ENCODE results near the gene CEP112.

Gene CEP112

DNA sequence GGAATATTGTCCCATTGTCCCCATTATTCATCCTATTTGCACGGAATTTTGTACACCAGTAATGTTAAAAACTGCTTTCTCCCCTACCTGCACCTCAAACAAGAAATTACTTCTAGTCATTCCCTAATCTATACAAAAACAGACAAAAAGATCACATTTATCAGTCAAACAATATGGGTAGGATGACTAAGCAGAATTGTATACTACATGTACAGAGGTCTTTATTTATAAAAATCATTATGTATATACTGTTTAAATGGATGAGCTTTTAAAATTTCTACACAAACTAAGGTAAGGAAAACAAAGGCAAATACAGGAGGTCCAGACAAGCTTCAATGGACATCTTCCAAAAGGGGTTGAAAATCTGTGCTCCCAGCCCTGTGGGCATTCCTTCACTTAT is 137.7 kb downstream of the CEP112 start:
- DNase-seq = no peak

DNA sequence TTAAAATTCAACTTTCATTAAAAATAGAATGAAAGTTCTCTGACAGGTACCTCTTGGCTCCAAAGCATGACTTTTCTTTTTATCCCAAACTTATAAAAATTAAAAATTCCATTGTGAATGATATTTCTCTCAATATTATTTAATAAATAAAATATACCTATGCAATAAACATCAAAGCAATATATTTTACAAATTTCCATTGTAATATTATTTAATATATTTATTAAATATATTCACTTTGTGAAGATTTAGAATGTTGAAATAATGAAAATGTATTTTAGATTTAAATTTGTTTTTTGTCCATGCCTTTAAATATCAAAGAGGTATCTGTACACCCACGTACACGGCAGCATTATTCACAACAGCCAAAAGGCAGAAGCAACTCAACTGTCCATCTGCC is 147.8 kb downstream of the CEP112 start:
- DNase-seq = no peak

DNA sequence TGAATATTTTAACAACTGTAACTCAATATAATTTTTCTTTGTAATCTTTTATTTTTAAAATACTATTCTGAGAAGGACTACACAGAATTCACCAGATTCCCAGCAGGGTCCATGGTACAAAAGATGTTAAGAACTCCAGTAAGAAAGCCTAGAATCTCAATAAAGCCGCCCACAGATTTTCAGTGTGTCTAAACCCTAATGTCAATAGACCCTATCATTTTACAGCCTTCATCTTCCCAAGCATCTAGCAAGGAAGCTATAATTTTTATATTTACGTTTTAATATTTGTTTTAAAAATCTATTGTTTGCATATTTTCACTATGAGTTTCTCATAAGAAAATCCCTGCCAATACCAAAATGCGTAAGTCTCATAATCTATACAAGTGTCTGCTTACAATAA is 148.5 kb downstream of the CEP112 start:
- no peak for DNase-seq

DNA sequence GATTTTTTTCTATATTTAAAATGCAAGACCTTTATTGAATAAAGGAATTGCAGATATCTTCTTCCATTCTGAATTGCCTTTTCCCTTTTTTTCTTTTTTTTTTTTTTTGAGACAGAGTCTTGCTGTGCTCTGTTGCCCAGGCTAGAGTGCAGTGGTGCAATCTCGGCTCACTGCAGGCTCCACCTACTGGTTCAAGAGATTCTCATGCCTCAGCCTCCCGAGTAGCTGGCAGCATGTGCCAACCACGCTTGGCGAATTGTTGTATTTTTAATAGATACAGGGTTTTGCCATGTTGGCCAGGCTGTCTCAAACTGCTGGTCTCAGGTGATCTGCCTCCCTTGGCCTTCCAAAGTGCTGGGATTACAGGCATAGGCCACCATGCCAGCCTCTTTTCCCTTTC is 151.5 kb downstream of the CEP112 start:
- DNase-seq = no peak

DNA sequence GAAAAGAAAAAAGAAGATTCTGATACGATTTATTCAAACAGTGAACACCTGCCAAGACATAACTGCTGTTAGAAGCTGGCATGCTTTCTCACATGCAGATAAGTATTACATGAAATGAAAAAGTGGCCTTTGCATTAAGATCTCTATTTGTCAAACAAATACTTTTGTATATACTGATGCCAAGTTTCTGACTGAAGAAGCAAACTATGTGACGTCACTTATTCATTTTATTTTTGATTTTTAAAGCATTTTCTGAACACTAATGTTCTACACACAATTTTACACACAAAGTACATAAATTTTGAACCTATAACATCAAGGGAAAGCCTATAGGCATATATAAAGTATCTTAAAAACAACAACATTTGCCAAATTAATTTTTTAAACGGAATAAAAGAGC is 153.8 kb downstream of the CEP112 start:
- no peak for DNase-seq

DNA sequence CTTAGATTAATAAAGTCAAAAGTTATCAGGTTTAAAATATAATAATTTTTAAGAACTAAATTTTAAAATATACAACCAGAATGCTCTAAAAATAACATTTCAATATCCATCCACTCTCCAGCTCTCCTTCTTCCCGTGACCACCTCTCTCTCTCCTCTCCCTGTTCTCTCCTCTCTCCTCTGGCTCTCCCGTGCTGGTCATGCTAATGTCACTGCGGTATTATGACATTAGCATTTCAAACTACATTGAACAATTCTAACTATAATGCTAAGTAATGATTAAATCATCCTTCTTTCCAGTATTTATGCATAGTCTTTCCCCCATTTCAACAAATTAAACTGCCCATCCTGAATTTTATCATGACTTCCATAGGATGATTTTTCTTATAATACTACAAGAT is 154.7 kb downstream of the CEP112 start:
- no peak for DNase-seq

DNA sequence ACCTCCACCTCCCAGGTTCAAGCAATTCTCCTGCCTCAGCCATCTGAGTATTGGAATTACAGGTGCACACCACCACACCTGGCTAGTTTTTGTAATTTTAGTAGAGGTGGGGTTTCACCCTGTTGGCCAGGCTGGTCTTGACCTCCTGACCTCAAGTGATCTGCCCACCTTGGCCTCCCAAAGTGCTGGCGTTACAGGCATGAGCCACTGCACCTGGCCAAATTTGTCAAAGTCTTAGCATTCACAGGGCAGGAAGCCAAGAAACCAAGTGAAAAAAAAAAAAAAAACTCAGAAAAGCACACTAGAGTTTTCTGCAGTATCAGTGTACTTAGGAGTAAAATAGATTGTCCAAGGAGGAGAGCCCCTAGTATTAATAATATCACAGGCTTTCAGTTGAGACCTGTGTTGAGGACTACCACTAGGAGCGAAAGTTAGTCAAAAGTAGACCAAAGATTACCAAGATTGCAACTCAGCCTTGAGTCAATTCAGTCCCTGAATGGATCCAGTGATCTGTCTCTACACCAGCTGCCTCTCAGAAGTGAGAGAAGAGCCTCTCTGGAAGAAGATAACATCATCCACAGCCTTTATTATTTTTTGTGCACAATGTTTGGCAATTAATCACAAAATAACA is 159.7 kb downstream of the CEP112 start:
- DNase-seq = no peak

DNA sequence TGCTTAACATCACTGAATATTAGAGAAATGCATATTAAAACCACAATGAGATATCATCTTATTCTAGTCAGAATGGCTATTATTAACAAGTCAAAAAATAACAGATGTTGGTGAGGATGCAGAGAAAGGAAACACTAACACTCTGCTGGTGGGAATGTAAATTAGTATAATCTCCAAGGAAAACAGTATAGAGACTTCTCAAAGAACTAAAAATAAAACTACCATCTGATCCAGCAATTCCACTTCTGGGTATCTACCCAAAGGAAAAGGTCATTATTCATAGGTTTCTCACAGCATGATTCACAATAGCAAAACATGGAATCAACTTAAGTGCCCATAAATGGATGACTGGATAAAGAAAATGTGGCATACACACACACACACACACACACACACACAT is 166.4 kb downstream of the CEP112 start:
- no peak for DNase-seq

DNA sequence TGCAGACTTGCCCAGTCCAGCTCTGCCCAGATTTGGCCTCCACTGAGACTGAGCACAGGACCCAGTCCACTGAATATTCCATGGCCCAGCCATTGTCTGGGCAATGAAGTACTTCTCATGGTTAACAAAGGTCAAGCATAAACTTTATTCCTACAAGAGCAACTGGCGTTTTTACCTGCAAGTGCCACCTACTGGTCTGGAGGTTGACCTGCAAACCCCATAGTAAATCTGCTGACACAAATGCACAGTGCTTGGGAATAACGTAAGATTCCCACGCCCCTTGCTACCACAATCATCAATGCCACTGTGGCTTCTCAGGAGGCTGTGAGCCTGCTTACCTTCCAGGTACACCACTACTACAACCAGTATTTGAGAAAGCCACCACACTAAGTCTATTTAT is 170.2 kb downstream of the CEP112 start:
- DNase-seq = no peak

DNA sequence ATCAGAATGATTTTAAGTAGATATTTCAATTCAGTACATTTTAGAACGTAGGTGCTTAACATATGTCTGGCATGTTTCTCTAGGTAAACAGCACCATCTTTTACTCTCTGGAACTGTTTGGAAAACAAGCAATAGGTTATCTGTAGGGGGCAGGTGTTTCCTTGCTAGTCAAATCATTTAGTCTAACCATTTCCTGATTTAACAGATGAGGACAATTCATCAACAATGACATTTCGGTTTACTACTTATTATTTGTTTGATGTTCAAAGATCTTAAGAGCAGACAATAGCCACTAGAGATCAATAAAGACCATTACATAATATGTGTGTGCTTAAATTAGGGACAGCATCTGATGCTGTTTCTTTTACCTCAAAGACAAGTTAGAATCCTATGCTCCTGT is 173.1 kb downstream of the CEP112 start:
- no peak for DNase-seq

DNA sequence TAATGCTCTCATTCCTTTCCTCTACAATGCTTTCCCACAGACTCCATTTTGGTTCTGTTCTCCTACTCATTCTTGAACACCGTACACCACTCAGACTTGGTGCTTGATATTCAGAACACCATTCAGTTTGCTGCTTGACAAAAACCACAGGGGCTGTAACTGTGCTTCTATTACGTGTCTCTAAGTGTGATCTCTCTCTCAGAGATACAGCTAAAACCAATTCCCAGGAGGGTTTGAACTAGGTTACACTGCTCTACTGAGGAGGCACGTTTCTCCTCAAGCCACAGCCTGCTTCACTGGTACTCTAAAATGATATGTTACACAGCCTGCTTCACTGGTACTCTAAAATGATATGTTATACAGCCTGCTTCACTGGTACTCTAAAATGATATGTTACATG is 175.7 kb downstream of the CEP112 start:
- DNase-seq = no peak

DNA sequence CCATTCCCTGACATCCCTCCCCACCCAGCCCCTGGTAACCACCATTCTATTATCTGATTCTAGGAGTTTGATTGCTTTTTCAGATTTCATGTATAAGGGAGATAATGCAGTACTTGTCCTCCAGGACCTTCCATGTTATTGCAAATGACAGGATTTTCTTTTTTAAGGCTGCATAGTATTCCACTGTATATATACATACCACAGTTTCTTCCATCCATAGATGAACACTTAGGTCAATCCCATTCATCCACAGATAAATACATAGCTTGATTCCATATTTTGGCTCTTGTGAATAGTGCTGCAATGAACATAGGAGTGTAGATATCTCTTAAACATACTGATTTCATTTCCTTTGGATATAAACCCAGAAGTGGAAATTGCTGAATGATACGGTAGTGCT is 183.3 kb downstream of the CEP112 start:
- no peak for DNase-seq

DNA sequence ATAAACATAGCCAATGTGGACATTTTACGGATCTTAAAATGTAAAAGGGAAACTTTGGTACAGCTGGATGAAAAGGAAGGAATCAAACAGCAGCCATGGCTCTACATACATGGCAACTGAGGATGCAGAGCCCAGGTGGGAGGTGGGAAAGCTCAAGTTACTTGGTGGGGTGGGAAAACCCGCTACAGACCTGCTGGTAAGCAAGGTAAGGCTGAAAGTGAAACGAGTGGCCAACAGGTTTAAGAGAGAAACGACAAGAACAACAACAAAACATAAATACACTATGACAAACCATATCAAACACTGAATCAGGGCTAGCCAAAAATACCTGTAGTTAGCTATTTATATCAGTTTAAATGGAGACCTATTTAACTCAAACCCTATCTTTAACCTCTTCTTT is 185.3 kb downstream of the CEP112 start:
- DNase-seq = no peak

DNA sequence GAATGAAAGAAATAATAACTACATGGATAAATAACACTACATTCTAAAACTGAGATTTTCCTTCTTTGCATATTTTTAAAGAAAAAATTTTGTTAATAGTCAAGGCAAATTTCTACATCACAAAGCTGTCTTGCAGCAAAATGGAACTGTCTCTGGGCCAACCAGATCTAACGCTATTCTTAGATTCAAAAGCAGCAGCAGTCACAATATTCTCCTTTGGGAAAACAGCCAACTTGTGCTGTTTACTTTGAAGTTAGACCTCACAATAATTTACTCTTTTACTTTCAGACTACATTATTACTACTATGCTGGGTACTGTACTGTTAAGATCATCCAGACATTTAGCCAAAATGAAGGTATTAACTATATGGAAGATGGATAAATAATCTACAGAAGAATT is 189.1 kb downstream of the CEP112 start:
- DNase-seq = no peak

DNA sequence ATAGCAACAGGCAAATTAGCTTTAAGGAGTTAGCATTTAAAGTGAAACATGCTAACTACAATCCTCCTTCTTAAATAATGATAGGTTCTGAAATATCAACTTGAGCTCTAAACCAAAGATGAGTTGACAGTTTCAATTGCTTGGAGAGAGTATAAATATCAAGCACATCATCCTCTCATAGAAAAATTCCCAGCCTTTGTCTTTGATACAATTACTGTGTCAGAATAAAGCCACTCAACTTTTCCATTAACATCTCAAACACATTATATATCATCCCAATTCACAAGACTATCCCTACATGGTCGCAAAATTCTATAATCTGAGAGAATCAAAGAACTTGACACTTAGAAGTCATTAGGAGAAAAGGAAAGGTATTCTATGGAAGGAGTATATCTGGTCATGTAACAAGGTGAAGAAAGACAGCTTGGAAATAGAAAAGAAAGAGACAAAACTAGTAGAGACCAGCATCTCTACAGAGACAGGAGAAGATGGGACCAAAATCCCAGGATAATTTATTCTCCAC is 189.8 kb downstream of the CEP112 start:
- DNase-seq = no peak

DNA sequence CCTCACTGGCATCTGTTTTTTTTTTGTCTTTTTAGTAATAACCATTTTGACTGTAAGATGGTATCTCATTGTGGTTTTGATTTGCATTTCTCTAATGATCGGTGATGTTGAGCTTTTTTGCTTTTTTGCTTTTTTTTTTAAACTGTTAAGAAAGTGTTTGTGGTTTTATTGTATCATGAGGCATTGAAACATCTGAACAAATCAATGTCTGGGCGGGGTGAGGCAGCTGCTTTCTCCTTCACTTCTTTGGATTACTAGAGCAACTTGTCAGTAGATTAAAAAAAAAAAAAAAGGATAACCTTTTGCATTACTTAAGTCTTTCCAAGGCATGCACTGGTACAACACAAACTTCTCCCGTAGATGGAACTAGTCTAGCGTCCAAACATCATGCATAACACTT is 191.7 kb downstream of the CEP112 start:
- DNase-seq = no peak

DNA sequence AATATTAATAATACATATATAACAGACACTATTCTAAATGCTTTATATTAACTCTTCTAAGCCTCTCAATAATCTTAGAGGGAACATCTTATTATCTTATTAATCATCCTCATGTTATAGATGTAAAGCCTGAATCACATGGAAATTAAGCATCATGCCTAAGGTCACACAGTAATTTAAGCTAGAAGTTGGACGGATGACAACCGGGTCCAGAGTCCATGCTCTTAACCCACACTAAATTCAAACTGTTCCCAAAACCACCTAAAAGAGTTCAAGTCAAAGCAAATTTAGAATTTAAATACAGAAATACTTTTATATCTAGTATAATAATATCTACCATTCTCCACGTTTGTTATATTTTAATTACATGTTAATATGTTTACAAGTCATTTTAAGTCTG is 193.3 kb downstream of the CEP112 start:
- DNase-seq = no peak

DNA sequence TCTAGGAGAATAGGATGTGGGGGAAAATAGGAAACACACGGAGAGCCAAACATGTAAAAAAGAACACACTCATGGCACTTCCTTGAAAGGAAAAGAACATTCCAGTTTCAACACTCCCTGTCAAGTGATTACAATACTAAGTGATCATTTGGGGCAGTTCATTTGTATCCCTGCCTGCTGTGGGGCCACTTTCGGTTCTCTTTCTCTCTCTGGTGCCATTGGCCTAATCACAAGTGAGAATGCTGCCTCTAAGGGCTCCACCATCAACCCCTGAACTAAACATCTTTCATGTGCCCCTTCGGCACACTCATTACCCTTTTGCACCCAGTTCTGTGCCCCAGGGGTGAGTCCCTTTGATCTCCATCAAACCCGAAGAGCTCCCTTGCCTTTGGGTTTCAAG is 197.3 kb downstream of the CEP112 start:
- no peak for DNase-seq

DNA sequence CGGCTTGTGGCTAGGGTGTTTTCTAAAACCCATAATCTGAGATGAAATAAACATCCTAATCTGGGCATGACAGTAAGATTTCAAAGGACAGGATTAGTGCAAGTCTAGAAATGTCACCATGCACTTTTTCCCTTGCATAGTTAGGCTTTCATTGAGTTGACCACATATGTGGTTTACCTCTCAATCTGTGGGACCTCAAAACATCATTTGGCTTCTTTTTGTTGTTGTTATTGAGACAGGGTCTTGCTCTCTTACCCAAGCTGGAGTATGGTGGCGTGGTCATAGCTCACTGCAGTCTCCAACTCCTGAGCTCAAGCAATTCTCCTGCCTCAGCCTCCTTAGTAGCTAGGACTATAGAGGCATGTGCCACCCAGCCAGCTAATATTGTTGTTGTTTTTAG is 197.8 kb downstream of the CEP112 start:
- no peak for DNase-seq

DNA sequence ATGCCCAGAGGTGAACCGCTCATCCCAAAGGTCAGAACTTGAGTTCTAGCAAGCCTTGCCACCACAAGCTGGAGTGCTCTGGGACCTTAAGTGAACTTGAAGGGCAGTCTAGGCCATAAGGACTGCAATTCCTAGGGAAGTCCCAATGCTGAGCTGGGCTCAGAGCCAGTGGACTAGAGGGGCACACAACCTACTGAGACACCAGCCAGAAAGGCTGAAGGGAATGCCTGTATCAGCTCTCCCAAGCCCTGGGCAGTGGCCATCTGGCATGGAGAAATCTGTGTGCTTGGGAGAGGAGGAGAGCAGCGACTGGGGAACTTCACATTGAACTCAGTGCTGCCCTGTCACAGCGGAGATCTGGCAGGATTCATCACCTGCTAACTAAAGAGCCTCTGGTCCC is 201.3 kb downstream of the CEP112 start:
- no peak for DNase-seq

DNA sequence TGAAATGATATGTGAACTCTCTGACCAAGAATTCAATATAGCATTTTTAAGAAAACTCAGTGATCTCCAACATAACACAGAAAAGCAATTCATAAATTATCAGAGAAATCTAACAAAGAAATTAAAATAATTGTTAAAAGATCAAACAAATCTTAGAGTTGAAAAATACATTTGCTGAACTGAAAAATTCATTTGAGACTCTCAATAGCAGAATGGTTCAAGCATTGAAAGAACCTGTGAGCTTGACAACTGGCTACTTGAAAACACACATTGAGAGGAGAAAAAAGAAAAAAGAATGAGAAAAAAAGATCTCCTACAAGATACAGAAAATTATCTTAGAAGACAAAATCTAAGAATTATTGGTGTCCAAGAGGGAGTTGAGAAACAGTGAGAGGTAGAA is 203.5 kb downstream of the CEP112 start:
- no peak for DNase-seq

DNA sequence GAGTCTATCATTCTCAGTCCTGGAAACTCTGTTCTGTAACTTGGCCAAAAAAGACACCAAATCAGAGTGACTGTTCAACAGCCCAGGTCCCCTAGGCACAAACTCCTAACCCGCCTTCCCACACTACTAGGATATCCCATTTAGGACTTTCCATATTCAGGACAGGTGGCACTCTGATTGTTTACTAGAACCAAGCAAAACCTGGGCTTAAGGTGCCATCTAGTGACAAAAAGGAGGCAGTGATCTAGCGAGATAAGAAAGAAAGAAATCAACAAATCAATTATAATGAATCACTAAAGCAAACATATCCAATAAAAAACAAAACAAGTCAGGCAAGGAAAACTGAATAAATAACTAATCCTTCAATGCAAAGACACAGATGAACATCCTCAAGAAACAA is 203.9 kb downstream of the CEP112 start:
- no peak for DNase-seq

DNA sequence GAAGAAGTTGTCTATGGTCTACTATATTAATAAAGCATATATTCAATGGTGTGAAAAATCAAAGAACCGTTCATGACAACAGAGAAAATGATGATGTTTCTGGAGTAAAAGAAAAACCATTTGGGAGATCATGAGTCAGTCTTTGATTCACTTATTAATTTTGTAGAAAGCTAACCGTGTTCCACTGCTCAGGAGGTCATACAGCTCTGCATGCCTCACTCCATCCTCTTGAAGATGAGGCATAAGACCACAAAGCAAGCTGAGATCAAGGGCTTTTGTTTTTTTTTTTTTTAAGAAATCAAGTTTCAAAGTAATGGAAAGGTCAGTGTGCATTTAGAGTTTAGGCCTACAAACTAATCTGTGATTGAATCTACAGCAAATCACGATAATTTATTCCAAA is 206.4 kb downstream of the CEP112 start:
- DNase-seq = no peak

DNA sequence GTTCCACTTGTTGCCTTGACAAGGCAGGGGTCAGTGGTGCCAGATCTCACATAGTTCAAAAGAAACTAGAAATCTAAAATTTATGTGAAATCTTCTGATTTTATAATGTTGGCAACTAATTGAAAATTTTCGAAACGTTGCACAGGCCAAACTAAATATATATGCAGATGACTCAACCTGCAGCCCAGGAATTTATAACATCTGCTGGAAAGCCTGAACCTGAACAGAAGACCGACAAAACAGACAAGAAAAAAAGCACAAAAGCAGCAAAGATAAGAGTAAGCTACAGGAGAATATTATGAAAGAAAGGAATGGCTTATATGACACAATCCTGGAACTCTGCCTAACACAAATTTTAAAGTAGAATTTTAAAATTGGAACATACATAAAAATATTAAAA is 207.6 kb downstream of the CEP112 start:
- no peak for DNase-seq

DNA sequence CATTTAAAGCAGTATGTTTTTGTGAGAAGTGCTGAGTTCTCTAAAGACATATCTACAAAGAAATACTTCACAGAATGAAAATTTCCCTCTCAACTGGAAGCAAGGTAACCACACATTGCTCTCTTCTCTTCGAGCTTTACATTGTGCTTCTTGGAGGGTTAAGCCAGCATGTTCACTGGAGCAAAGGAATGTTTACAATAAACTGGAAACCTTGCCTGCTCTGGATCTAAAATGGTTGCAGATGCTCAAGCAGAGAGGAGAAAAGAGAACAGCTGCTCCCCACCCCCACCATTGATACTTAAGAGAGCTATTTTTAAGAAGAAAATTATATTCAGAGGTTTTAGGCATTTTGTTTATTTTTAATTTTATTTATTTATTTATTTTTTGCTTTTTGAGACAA is 213.1 kb downstream of the CEP112 start:
- no peak for DNase-seq

DNA sequence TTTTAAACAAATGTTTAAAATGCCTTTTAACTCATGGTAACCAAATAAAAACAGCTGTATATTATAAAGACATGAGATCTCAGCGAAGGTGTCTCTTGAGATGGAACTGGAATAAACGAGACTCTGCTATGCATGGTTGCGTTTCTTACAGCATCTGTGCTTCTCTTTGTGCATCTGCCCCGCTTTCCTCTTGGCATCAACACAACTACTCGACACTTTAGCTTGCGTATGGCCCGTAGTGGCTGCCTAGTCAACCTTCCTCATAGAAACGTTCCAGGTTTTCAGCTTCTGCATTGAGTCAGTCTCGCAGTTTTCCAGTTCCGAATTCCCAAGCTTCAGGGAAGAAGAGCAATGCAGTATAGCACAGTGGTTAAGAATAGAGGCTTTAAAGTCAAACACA is 214.9 kb downstream of the CEP112 start:
- DNase-seq = no peak

All from NK-92 treated with Interleukin-12 subunit alpha and Interleukin-12 subunit beta, amount 100 ng/mL, for 24 hours (cell line).